Neutrophil (primary cell): Measurements from ENCODE around the gene DYNC1I2.

Experiments used
- H3K27ac ChIP-seq: fragments of 200-600 bp; sonication (generic); 2 replicates; pipeline ENCODE4 v1.5.1; 2016; ENCODE audit warnings: mild to moderate bottlenecking, moderate library complexity
- H3K27me3 ChIP-seq: fragments of 200-600 bp; sonication (generic); 2 replicates; pipeline ENCODE4 v1.6.0; 2016; ENCODE audit warnings: mild to moderate bottlenecking
- H3K36me3 ChIP-seq: fragments of 200-600 bp; sonication (generic); 2 replicates; pipeline ENCODE4 v1.5.1; 2017
- H3K4me1 ChIP-seq, 2 experiments: fragments of 200-600 bp in 1 of 2; sonication (generic) in 1 of 2; 1 replicate in 1 of 2; 2 replicates in 1 of 2; pipeline versions ENCODE4 v1.5.1 to v1.6.1; 2013 to 2016; ENCODE audit warnings: low read depth in 1 of 2, low read length in 1 of 2, mild to moderate bottlenecking in 1 of 2, moderate library complexity in 1 of 2; ENCODE audit not compliant: control insufficient read depth in 1 of 2, insufficient read depth in 1 of 2
- H3K4me3 ChIP-seq, 2 experiments: fragments of 200-600 bp in 1 of 2; sonication (generic) in 1 of 2; 1 replicate in 1 of 2; 2 replicates in 1 of 2; pipeline ENCODE4 v1.5.1; 2013 to 2016; ENCODE audit warnings: low read depth in 1 of 2, low read length in 1 of 2, mild to moderate bottlenecking in 1 of 2, moderate library complexity in 1 of 2
- H3K9me3 ChIP-seq: fragments of 200-600 bp; sonication (generic); 2 replicates; pipeline ENCODE4 v1.5.1; 2016
- TF ChIP-seq, protein P1 (sequence below): fragments of 200-600 bp; sonication (generic); IDR thresholded peaks from 2 replicates; pipeline ENCODE4 v1.5.1; 2016; ENCODE audit warnings: antibody characterized with exemption

Gene DYNC1I2

DNA sequence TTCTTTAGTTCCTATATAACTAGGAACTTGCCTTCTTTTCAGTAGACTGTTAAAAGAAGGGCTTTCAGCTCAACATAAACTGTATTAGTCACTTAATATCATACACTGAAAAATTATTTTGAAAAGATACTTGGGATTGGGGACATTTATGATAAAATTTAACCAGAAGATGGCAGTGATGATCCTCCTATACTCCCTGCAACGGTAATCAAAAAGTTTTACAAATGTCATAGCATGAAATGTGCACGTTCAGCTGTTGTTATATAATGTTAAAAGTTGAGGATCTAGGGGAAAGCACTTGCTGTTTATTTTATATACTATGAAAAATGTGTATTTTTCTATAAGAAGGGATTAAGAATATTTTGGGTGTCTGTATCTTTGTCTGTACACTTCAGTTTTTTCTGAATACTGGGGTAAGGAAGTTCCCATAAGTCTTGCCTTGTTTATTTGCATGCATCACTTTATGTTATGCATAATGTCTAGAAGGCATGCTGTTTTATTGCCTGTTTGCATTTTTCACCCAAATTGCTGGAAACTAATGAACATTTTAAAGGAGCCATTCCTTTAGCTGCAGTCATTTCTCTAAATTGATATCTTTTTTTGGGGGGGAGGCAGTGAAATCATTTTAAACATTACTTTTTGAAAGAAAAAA lies 19.0 kb downstream of the DYNC1I2 start:
- TF ChIP-seq, protein P1, sequence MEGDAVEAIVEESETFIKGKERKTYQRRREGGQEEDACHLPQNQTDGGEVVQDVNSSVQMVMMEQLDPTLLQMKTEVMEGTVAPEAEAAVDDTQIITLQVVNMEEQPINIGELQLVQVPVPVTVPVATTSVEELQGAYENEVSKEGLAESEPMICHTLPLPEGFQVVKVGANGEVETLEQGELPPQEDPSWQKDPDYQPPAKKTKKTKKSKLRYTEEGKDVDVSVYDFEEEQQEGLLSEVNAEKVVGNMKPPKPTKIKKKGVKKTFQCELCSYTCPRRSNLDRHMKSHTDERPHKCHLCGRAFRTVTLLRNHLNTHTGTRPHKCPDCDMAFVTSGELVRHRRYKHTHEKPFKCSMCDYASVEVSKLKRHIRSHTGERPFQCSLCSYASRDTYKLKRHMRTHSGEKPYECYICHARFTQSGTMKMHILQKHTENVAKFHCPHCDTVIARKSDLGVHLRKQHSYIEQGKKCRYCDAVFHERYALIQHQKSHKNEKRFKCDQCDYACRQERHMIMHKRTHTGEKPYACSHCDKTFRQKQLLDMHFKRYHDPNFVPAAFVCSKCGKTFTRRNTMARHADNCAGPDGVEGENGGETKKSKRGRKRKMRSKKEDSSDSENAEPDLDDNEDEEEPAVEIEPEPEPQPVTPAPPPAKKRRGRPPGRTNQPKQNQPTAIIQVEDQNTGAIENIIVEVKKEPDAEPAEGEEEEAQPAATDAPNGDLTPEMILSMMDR: no peak
- H3K4me1 ChIP-seq: no peaks in the 10 kb centered on the region
- no peaks in the 10 kb centered on the region for H3K27me3 ChIP-seq
- H3K36me3 ChIP-seq: peaks cover 6% of the 10 kb centered on the region
- H3K27ac ChIP-seq: no peak overlapping the region
- no peaks in the 10 kb centered on the region for H3K9me3 ChIP-seq
- no peak overlapping the region for H3K4me3 ChIP-seq

DNA sequence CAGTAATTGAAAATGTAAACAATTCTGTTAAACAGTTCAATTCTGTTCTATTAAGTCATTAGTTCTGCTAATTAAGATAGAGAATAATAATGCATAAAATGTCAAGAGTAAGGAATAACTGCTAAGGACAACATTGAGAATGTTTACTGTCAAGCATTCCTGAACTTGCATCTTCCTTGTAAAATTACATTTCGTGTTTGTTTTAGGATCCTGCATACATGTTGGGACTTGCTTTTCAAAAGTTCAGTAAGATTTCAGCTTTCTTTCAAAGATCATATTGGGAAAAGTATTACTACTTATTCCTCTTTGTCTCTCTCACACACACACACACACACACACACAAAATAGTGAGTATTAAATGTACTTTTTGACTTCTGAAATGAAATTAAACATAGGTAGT lies 20.5 kb downstream of the DYNC1I2 start:
- Histone ChIP-seq H3K4me1 (peaks cover 0 to 5% of the 10 kb centered on the region in 2 experiments), H3K27me3 (no peaks in the 10 kb centered on the region), H3K36me3 (peaks cover 4% of the 10 kb centered on the region), H3K9me3 (no peaks in the 10 kb centered on the region), H3K4me3 (no peak overlapping the region), H3K27ac (no peak overlapping the region)
- TF ChIP-seq, protein P1: no peak

DNA sequence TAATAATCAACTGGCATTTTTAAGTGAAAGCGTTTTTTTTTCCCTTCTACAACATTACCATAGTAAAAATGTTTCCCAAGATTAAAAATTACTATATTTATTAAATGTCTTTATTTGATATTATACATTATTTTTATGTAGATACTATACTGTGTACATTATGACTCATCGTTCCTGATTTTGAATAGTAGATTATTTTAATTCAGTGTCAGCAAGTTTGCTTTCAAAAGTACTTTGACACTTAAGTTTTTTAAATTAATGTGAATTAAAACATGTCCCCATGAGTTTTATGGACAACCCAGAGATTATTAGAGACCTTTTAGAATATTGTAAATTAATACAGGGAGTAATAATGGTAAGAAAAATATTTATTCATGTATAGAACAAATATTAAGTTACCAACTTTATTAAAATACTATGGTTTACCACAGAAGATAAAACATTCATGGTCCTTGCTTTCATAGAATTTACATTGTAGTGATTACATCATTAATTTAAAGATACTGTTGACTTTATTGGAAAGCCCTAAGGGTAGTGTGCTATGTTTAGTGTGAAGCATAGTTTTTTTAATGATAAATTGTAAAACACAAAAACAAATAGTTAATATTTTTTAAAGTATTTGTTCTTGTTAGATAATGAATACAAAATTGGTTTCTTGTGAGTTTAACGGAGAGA lies 21.9 kb downstream of the DYNC1I2 start:
- Histone ChIP-seq H3K4me3 (no peak overlapping the region), H3K27ac (no peak overlapping the region), H3K27me3 (no peaks in the 10 kb centered on the region), H3K9me3 (no peaks in the 10 kb centered on the region), H3K4me1 (peaks cover 0 to 5% of the 10 kb centered on the region in 2 experiments), H3K36me3 (no peaks in the 10 kb centered on the region)
- TF ChIP-seq, protein P1: no peak

DNA sequence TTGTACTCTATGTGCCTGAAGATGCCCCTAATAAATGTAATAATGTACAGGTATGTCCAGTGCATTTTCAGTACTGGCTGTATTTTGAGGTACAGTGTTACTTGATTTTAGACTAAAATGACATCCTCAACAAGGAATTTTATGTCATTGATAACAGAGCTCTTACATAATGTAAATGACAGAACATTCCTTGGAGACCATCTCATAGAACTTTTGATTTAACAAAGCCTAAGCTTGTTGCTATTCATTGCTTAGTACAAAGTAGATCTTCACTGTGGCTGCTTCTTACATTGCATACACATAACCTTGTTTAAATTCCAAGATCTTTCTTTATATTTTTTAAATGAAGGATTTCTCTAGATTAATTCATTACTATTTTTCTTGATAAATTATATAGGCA lies 24.1 kb downstream of the DYNC1I2 start:
- TF ChIP-seq, protein P1: no peak
- Histone ChIP-seq H3K4me1 (peaks cover 0 to 5% of the 10 kb centered on the region in 2 experiments), H3K9me3 (no peaks in the 10 kb centered on the region), H3K4me3 (no peak overlapping the region), H3K27ac (no peak overlapping the region), H3K36me3 (peaks cover 6% of the 10 kb centered on the region), H3K27me3 (no peaks in the 10 kb centered on the region)

DNA sequence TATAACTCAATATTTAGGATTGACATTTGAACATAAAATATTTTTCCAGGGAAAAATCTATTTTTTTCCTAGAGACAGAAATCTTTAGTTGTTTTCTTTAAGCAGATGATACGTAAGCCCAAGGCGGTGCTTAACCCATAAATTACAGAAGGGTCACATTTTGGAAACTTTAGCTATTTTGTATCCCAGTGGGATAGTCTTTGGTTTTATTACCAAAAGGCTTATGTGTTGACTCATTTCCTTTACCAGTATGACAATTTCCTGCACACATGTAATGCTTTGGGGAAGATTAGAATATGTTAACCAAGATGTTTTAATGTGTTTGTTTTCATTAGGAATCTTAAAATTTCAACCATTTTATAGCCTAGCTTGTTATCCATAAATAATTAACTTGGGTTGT lies 24.8 kb downstream of the DYNC1I2 start:
- peaks cover 13% of the 10 kb centered on the region for H3K36me3 ChIP-seq
- H3K27ac ChIP-seq: no peak overlapping the region
- peaks cover 0 to 5% of the 10 kb centered on the region in 2 experiments for H3K4me1 ChIP-seq
- no peaks in the 10 kb centered on the region for H3K9me3 ChIP-seq
- H3K4me3 ChIP-seq: no peak overlapping the region
- TF ChIP-seq, protein P1: no peak
- no peaks in the 10 kb centered on the region for H3K27me3 ChIP-seq
